HG03175 (cell line): Measurements from ENCODE around the gene TMEM131L.
"Not testable (repeated sequence)": the region's sequence is repeated elsewhere in the genome, so short reads cannot be mapped to it uniquely, and the experiment has no call there.

Experiments used
- ATAC-seq: cut with Tn5 transposase; IDR thresholded peaks from one replicate; pipeline ENCODE4 v1.9.1; 2021; ENCODE audit warnings: mild to moderate bottlenecking, moderate library complexity; ENCODE audit not compliant: unreplicated experiment

Gene TMEM131L

GRCh38 chr4:153497988-153498967, 32.1 kb downstream of the TMEM131L start:
- peak; percentile 55 for ATAC-seq

DNA sequence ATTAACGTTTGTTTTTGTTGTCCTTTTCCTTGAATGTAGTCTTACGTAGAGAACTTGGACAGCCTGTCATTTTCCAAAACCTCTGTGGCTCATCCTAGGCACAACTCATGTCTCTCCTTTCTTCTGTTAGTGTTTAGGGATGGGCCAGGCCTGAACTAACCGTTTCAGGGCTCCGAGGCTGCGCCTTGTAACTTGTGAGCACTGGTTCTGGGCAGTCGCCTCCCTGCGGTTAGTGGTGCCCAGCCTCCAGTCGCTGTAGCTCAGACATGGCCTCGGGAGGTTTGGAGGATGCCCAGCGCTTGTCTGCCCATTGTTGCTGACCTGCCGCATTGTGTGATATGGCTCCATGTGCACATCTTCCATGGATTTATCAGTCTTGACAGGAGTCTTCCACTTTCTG, 32.8 kb downstream of the TMEM131L start:
- ATAC-seq, result no peak

- ATAC-seq, result no peak
Measured at GRCh38 chr4:153501578-153501977, 35.4 kb downstream of the TMEM131L start.

GRCh38 chr4:153502584-153502983, 36.4 kb downstream of the TMEM131L start:
- no peak for ATAC-seq

GRCh38 chr4:153506341-153507309, 40.5 kb downstream of the TMEM131L start:
- no peak for ATAC-seq

DNA sequence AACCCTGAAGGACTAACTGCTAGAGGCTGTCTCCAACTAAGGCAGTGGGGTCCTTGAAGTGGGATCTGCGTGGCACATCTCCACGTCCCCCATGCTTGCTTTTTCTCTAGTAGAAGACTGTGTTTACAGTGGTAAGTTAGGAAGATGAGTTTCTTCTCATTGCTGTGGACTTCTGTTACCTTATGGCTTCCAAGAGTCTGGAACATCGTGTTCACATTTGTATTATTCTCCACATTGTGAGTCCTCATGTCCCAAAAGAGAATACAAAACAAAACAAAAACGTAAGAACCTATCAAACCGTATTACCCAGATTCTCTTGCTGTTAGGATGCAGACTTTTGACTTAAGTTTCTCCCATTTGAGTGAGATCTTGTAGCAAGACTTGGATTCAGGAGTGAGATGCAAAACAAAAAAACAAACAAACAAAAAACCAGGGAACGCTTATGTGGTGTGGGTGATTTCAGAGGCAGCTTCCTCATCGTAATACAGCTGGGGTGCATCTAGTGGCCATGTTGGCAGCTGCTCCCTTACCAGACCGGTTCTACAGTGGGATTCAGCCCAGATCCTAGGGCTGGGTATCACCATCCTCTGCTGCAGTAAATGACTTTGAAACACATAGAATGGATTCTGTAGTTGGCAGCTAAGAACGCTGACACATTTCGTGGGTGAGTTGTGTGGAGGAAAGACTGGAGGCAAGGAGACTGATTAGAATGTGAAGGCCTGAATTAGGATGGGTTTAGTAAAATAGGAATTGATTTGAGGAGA, 41.3 kb downstream of the TMEM131L start:
- ATAC-seq, result no peak

- ATAC-seq, result not testable (repeated sequence)
Measured at GRCh38 chr4:153509212-153509611, 43.1 kb downstream of the TMEM131L start.

DNA sequence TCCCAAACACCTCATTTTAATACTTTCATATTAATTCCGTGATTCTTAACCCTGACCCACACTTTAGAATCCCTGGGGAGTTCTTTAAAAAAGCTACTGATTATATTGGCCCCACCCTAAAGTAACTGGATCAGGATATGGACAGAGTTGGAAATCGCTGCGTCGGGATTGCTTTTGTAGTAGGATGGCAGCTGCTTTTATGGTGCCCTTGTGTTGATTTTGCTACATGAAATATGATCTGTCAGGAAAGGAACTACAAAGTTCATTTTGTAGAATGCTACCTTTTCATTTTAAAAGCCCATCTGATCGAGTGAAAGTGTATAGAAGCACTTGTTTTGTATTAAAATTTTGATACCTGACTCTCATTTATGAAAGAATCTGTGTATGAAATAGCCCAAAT, 43.6 kb downstream of the TMEM131L start:
- ATAC-seq, result no peak

- no peak for ATAC-seq
Measured at GRCh38 chr4:153510252-153511001, 44.3 kb downstream of the TMEM131L start.

DNA sequence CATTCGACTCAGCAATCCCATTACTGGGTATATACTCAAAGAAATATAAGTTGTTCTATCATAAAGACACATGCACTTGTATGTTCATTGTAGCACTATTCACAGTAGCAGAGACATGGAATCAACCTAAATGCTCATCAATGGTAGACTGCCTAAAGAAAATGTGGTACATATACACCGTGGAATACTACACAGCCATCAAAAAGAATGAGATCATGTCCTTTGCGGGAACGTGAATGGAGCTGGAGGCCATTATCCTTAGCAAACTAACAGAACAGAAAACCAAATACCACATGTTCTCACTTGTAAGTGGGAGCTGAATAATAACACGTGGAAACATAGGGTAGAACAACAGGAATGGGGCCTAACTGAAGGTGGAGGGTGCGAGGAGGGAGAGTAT, 44.9 kb downstream of the TMEM131L start:
- no peak for ATAC-seq

DNA sequence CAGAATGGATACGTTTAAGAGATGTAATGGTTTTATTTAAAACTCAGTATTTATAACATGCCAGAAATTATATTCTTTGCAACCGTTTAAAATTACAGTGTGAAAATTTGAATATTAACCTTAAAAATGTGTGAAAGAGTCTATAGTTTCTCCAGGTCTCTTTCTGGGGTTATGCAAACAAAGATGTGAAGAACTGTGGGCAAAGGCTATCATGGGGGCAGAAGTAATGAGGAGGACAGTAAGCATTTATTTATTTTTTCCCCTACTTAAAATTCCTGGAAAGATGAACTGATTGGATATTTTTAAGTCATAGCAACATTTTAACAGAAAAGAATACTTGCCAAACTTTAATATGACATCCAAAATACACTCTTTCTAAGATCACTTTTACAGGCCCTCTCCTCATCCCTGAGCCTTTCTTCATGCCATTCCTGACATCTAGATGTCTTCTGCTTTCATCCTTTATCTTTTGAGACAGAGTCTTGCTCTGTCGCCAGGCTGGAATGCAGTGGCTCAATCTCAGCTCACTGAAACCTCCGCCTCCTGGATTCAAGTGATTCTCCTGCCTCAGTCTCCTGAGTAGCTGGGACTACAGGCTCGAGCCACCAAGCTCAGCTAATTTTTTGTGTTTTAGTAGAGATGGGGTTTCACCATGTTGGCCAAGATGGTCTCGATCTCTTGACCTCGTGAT, 46.1 kb downstream of the TMEM131L start:
- ATAC-seq, result no peak

DNA sequence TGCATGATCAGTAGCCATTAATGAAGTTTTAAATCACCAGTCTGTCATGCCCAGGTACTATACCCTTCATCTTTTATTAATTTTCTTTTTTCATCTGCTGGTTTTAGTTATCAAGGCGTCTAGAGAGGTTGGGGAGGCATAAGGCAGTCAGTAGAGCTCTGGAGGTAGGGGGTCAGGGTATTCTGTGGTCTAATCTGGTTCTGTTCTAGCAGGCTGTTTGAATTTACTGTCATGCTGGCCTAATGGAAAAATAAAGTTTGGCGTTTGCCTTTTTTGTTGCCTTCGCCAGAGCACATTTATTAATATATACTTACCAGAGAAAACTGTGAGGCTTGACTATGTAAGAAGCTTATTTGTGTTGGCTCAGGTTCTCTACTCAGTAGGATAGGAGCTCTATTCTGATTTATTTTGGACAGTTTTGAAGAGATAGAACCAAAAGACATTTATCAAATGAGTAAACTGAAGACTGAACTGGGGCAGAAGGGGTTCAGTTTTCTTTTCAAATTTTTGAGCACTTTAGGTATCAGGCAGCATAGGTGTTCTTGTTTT, 46.9 kb downstream of the TMEM131L start:
- ATAC-seq, result no peak

GRCh38 chr4:153513596-153513995, 47.4 kb downstream of the TMEM131L start:
- ATAC-seq, result no peak

DNA sequence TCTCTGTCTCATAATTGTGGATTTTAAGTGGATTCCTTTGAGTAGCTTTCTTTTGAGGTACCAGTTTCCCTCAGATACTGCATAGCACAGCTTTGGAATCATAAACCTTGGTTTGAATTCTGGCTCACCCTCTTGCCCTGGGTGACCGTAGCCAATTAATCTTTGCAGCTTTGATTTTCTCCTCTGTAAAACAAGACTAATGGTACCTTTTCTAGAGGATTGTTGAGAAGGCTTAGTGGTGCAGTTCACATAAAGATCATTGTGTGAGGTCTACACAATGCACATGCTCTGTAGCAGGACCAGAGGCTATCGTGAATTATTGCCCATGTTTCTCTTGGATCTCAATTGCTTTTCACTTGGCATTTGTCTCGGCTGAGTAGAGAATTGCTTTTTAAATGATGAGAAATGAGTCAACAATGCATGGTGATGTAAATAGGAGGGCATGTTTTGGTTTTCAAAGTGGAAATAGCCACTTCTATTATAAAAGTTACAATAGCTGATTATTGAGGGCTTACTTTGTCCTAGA, 47.9 kb downstream of the TMEM131L start:
- ATAC-seq, result no peak

DNA sequence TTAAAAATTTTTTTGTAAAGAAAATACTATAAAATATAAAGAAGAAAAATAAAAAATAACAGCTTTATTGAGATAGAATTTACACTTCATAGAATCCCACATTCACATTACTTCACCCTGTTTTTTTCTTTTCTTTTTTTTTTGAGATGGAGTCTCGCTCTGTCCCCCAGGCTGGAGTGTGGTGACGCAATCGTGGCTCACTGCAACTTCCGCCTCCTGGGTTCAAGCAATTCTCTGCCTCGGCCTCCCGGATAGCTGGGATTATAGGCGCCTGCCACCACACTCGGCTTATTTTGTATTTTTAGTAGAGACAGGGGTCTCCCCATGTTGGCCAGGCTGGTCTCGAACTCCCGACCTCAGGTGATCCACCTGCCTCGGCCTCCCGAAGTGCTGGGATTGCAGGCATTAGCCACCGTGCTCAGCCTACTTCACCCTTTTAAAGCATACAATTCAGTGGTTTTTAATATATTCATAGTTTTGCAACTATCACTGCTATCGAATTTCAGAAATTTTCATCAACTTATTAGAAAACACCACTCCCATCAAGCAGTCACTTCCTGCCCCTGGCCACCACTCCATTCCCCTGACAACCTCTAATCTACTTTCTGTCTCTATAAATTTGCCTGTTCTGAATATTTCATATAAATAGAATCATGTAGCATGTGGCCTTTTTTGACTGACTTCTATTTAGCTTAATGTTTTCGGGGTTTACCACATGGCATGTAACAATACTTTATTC, 48.7 kb downstream of the TMEM131L start:
- no peak for ATAC-seq

DNA sequence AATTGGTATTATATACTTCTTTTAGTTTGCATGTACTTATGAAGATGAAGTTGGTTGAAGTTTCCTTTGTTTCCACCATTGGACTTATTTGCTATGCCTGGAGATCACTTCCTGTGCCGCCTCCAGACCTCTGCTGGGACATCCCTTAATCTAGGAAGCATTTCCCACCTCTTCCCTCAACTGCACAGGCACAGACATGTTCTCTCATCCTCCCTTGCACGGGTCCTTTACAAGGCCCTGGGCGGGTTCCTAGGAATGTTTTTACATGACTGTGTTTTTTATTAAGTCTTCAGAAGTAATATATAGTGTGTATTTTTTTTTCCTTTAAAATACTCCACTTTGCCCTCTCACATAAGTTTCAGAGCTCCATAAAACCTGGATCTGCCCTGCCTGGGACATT, 51.0 kb downstream of the TMEM131L start:
- ATAC-seq, result no peak

DNA sequence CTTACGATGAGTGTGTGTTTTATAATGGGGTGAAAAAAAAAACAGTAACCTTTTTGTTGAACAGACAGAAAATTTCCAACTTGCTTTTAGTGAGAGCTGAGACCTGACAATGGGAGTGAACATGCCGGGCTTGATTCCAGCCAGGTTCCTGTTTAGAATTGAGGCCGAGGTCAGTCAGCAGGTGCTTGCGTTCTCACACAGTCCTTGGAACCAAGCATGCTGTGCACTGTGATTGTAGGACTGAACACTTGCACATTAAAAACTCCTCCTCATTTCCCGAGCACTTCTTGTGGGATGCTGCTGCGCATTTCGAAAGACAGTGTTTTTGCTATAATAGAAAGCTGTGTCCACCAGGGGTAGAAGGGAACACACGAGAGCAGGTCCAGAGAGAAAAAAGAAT, 51.8 kb downstream of the TMEM131L start:
- ATAC-seq, result no peak
